CD14-positive monocyte (primary cell): ENCODE measurements around the gene KCTD16. TPM values are rescaled to one million over a fixed set of nuclear protein-coding genes. Genes with fewer than 3 reads are reported as not detected.

Experiments
- DNase-seq, 3 donors: peaks; one replicate each; pipeline ENCODE4 v3.0.0-alpha.2; 2011 to 2022
- H2AFZ ChIP-seq: 2 replicates; pipeline ENCODE4 v1.6.0; 2012; ENCODE audit warnings: mild to moderate bottlenecking, low read depth, low read length, inconsistent platforms; ENCODE audit not compliant: insufficient read depth, poor library complexity, severe bottlenecking
- H3K27ac ChIP-seq, 2 donors: 1 replicate in 1 of 2; 2 replicates in 1 of 2; pipeline ENCODE4 v1.5.1; 2012 to 2013; ENCODE audit warnings: low read length in 2 of 2, control low read depth in 1 of 2, inconsistent platforms in 1 of 2, low read depth in 1 of 2, mild to moderate bottlenecking in 1 of 2
- H3K27me3 ChIP-seq, 2 donors: one replicate each; pipeline versions ENCODE4 v1.6.0 to v1.6.1; 2011 to 2013; ENCODE audit warnings: low read length in 2 of 2; ENCODE audit not compliant: control insufficient read depth in 2 of 2, insufficient read depth in 2 of 2
- H3K36me3 ChIP-seq, 2 donors: replicated peaks in 1 of 2; 1 replicate in 1 of 2; 2 replicates in 1 of 2; pipeline versions ENCODE4 v1.5.1 to v1.6.1; 2012 to 2013; ENCODE audit warnings: low read length in 2 of 2, control low read depth in 1 of 2, inconsistent platforms in 1 of 2, mild to moderate bottlenecking in 1 of 2; ENCODE audit not compliant: insufficient read depth in 2 of 2, control insufficient read depth in 1 of 2
- H3K4me1 ChIP-seq, 2 donors: 1 replicate in 1 of 2; 2 replicates in 1 of 2; pipeline versions ENCODE4 v1.5.1 to v1.6.1; 2012 to 2013; ENCODE audit warnings: low read length in 2 of 2, control low read depth in 1 of 2, inconsistent platforms in 1 of 2, mild to moderate bottlenecking in 1 of 2, moderate library complexity in 1 of 2; ENCODE audit not compliant: insufficient read depth in 2 of 2, control insufficient read depth in 1 of 2
- H3K4me2 ChIP-seq: replicated peaks from 2 replicates; pipeline ENCODE3; 2012; ENCODE audit warnings: low read length, moderate library complexity, mild to moderate bottlenecking; ENCODE audit not compliant: poor library complexity, severe bottlenecking; ENCODE audit errors: extremely low read depth
- H3K4me3 ChIP-seq, 3 experiments: fragments of 200-600 bp in 1 of 3; sonication (generic) in 1 of 3; replicated peaks in 1 of 3; 1 replicate in 2 of 3; 2 replicates in 1 of 3; pipeline ENCODE4 v1.5.1; 2011 to 2013; ENCODE audit warnings: low read length in 3 of 3, mild to moderate bottlenecking in 3 of 3, control low read depth in 2 of 3, low read depth in 2 of 3, inconsistent platforms in 1 of 3, moderate library complexity in 1 of 3
- H3K79me2 ChIP-seq: 2 replicates; pipeline ENCODE4 v1.6.0; 2012; ENCODE audit warnings: mild to moderate bottlenecking, control low read depth, inconsistent platforms, low read length, moderate library complexity; ENCODE audit not compliant: insufficient read depth
- H3K9ac ChIP-seq: 2 replicates; pipeline ENCODE4 v1.6.0; 2017; ENCODE audit warnings: low read length, mild to moderate bottlenecking; ENCODE audit not compliant: insufficient read depth, poor library complexity, severe bottlenecking
- H3K9me3 ChIP-seq, 2 donors: replicated peaks in 1 of 2; 1 replicate in 1 of 2; 2 replicates in 1 of 2; pipeline versions ENCODE4 v1.5.1 to v1.6.1; 2012 to 2013; ENCODE audit warnings: low read length in 2 of 2, control low read depth in 1 of 2; ENCODE audit not compliant: control insufficient read depth in 1 of 2, insufficient read depth in 1 of 2
- H4K20me1 ChIP-seq: 2 replicates; pipeline ENCODE4 v1.6.0; 2012; ENCODE audit warnings: mild to moderate bottlenecking, low read length, control low read depth, moderate library complexity; ENCODE audit not compliant: insufficient read depth
- H3K27ac Mint-ChIP-seq, 7 donors: one replicate each; pipeline ENCODE4 v1.8.0; 2020; ENCODE audit warnings: mild to moderate bottlenecking in 7 of 7, mixed read lengths in 7 of 7, moderate library complexity in 6 of 7, inconsistent platforms in 2 of 7
- H3K27me3 Mint-ChIP-seq, 3 donors: one replicate each; pipeline ENCODE4 v1.8.0; 2021 to 2022; ENCODE audit warnings: low read depth in 3 of 3, mild to moderate bottlenecking in 3 of 3, mixed read lengths in 3 of 3, moderate library complexity in 3 of 3, inconsistent platforms in 1 of 3
- H3K36me3 Mint-ChIP-seq, 2 donors: one replicate each; pipeline ENCODE4 v1.8.0; 2020; ENCODE audit warnings: mixed read lengths in 2 of 2, inconsistent platforms in 1 of 2, mild to moderate bottlenecking in 1 of 2
- H3K4me1 Mint-ChIP-seq: one replicate; pipeline ENCODE4 v1.8.0; 2020; ENCODE audit warnings: mild to moderate bottlenecking, mixed read lengths
- H3K4me3 Mint-ChIP-seq, 2 donors: one replicate each; pipeline ENCODE4 v1.8.0; 2020; ENCODE audit warnings: mild to moderate bottlenecking in 2 of 2, mixed read lengths in 2 of 2, moderate library complexity in 1 of 2
- H3K9me3 Mint-ChIP-seq, 7 donors: one replicate each; pipeline ENCODE4 v1.8.0; 2020 to 2022; ENCODE audit warnings: mixed read lengths in 7 of 7, mild to moderate bottlenecking in 6 of 7, moderate library complexity in 6 of 7, inconsistent platforms in 2 of 7
- WGBS: methylation state at CpG from one replicate; pipeline ENCODE4 v1.1.5; 2013; ENCODE audit warnings: missing lambda C conversion rate; ENCODE audit not compliant: insufficient coverage; 5-methylcytosine and 5-hydroxymethylcytosine counted together
- intact Hi-C, 2 donors: fragments of 100-400 bp; cut with micrococcal nuclease; formaldehyde crosslinking; loops; one replicate each; pipeline versions ENCODE4 v1.15.0 to v1.15.1; 2023
- polyA plus RNA-seq, 3 donors: library from polyadenylated mRNA; depleted of rRNA in 1 of 3; unstranded in 2 of 3; stranded (reverse) in 1 of 3; fragments of 300-500 nt in 2 of 3; fragments of >200 nt in 1 of 3; fragmentation: Illumina TruSeq in 2 of 3; gene quantifications; 1 replicate in 2 of 3; 2 replicates in 1 of 3; pipeline ENCODE4 v1.2.3, GENCODE V29; 2012 to 2021
- TF ChIP-seq, protein P1 (sequence below): fragments of 200-600 bp; IDR thresholded peaks from one replicate; pipeline ENCODE4 v1.8.0; 2022; ENCODE audit warnings: antibody characterized with exemption, mild to moderate bottlenecking

Gene KCTD16
- polyA plus RNA-seq, 3 donors: not detected

GRCh38 chr5:144464306-144464705 is 293.6 kb downstream of the KCTD16 start:
- H3K9me3 ChIP-seq: no peaks in the 10 kb centered on the region
- H3K4me2 ChIP-seq: no peak overlapping the region
- no peak overlapping the region for H3K4me3 ChIP-seq
- no peak for DNase-seq
- no peak overlapping the region for H3K27ac ChIP-seq
- Mint-ChIP-seq H3K36me3 (no peaks in the 10 kb centered on the region), H3K9me3 (peaks cover 0 to 6% (median 3%) of the 10 kb centered on the region in 7 donors), H3K4me3 (no peak overlapping the region), H3K4me1 (no peaks in the 10 kb centered on the region), H3K27me3 (peaks cover 0 to 4% (median 4%) of the 10 kb centered on the region in 3 donors), H3K27ac (no peak overlapping the region)
- H3K27me3 ChIP-seq: no peaks in the 10 kb centered on the region
- no peak overlapping the region for H2AFZ ChIP-seq
- TF ChIP-seq, protein P1, sequence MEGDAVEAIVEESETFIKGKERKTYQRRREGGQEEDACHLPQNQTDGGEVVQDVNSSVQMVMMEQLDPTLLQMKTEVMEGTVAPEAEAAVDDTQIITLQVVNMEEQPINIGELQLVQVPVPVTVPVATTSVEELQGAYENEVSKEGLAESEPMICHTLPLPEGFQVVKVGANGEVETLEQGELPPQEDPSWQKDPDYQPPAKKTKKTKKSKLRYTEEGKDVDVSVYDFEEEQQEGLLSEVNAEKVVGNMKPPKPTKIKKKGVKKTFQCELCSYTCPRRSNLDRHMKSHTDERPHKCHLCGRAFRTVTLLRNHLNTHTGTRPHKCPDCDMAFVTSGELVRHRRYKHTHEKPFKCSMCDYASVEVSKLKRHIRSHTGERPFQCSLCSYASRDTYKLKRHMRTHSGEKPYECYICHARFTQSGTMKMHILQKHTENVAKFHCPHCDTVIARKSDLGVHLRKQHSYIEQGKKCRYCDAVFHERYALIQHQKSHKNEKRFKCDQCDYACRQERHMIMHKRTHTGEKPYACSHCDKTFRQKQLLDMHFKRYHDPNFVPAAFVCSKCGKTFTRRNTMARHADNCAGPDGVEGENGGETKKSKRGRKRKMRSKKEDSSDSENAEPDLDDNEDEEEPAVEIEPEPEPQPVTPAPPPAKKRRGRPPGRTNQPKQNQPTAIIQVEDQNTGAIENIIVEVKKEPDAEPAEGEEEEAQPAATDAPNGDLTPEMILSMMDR: no peak
- no peaks in the 10 kb centered on the region for H4K20me1 ChIP-seq
- no peaks in the 10 kb centered on the region for H3K4me1 ChIP-seq
- H3K9ac ChIP-seq: no peak overlapping the region
- no peaks in the 10 kb centered on the region for H3K36me3 ChIP-seq
- no peaks in the 10 kb centered on the region for H3K79me2 ChIP-seq
- WGBS: no CpG with 5 or more reads among the region's 1 CpG
- intact Hi-C loops: no loop called here

DNA sequence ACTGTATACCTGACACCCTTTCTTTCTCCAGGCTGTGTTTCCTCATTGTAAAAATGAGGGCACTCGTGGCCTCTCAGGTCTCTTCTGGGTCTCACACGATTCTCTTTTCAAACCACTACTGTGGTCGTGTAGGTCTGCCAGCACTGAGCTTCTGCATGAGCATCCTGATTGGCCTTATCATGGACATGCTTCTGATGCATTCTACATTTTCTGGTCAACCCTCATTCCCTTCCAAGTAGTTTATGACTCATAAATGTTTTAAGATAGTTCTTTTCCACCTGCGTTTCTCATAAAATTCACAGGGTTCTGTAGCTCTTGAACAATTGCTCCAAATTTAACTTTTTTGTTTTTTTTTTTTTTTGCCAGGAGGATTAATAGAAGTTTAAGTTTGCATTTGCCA is 294.8 kb downstream of the KCTD16 start:
- H3K9me3 ChIP-seq: no peaks in the 10 kb centered on the region
- DNase-seq: no peak
- H3K27me3 Mint-ChIP-seq: peaks cover 0 to 2% (median 2%) of the 10 kb centered on the region in 3 donors
- H3K4me3 ChIP-seq: no peak overlapping the region
- no peaks in the 10 kb centered on the region for H3K4me1 Mint-ChIP-seq
- H3K79me2 ChIP-seq: no peaks in the 10 kb centered on the region
- H3K27ac Mint-ChIP-seq: no peak overlapping the region
- TF ChIP-seq, protein P1: no peak
- H3K36me3 ChIP-seq: no peaks in the 10 kb centered on the region
- no peaks in the 10 kb centered on the region for H3K4me1 ChIP-seq
- no peaks in the 10 kb centered on the region for H3K36me3 Mint-ChIP-seq
- no peak overlapping the region for H3K4me2 ChIP-seq
- no peak overlapping the region for H3K9ac ChIP-seq
- no peak overlapping the region for H3K4me3 Mint-ChIP-seq
- no peaks in the 10 kb centered on the region for H3K27me3 ChIP-seq
- H3K27ac ChIP-seq: no peak overlapping the region
- whole genome bisulfite sequencing: 88% methylated on average over 3 of the region's 4 CpGs
- H4K20me1 ChIP-seq: no peaks in the 10 kb centered on the region
- H3K9me3 Mint-ChIP-seq: peaks cover 0 to 6% (median 3%) of the 10 kb centered on the region in 7 donors
- no peak overlapping the region for H2AFZ ChIP-seq
- intact Hi-C loops: no loop called here
